Gastroesophageal sphincter (tissue), 4 donors: ENCODE measurements around the gene CD38. TPM values are rescaled to one million over a fixed set of nuclear protein-coding genes. Genes with fewer than 3 reads are reported as not detected.
"Not testable (repeated sequence)": the region's sequence is repeated elsewhere in the genome, so short reads cannot be mapped to it uniquely, and the experiment has no call there.

Experiments used
- ATAC-seq: fragments of 150-250 bp; one replicate; pipeline ENCODE4 v1.9.1; 2016; ENCODE audit warnings: mild to moderate bottlenecking, moderate library complexity
- H3K27ac ChIP-seq, 4 donors: fragments of 200-600 bp; sonication (generic) in 3 of 4; 1 replicate in 3 of 4; 2 replicates in 1 of 4; pipeline ENCODE4 v1.5.1; 2016 to 2019
- H3K27me3 ChIP-seq: fragments of 200-600 bp; sonication (generic); one replicate; pipeline ENCODE4 v1.5.1; 2019
- H3K36me3 ChIP-seq, 2 donors: fragments of 200-600 bp; sonication (generic); one replicate each; pipeline ENCODE4 v1.5.1; 2019; ENCODE audit warnings: control low read depth in 1 of 2
- H3K4me1 ChIP-seq, 3 donors: fragments of 200-600 bp; sonication (generic); 1 replicate in 2 of 3; 2 replicates in 1 of 3; pipeline ENCODE4 v1.5.1; 2016 to 2019; ENCODE audit warnings: control low read depth in 2 of 3
- H3K4me3 ChIP-seq, 2 donors: fragments of 200-600 bp; sonication (generic); one replicate each; pipeline ENCODE4 v1.5.1; 2019; ENCODE audit warnings: mild to moderate bottlenecking in 1 of 2, moderate library complexity in 1 of 2
- H3K9me3 ChIP-seq, 3 donors: fragments of 200-600 bp; sonication (generic); one replicate each; pipeline ENCODE4 v1.5.1; 2017 to 2019; ENCODE audit warnings: control low read depth in 2 of 3
- EP300 ChIP-seq: sonication (generic); formaldehyde crosslinking; IDR thresholded peaks from one replicate; pipeline ENCODE4 v1.6.1; 2017; ENCODE audit warnings: antibody characterized with exemption, mild to moderate bottlenecking
- POLR2A ChIP-seq, 2 donors: fragments of 450-650 bp; IDR thresholded peaks; one replicate each; pipeline ENCODE4 v1.6.1; 2017; ENCODE audit warnings: antibody characterized with exemption in 2 of 2, mild to moderate bottlenecking in 2 of 2, moderate library complexity in 1 of 2
- POLR2AphosphoS5 ChIP-seq: sonication (generic); formaldehyde crosslinking; IDR thresholded peaks from one replicate; pipeline ENCODE4 v1.6.1; 2017; ENCODE audit warnings: antibody characterized with exemption
- WGBS, 2 donors: methylation state at CpG; one replicate each; pipeline ENCODE4 v1.1.5; 2018; ENCODE audit warnings: low coverage in 1 of 2; 5-methylcytosine and 5-hydroxymethylcytosine counted together
- total RNA-seq, 4 donors: library from RNA; depleted of rRNA; stranded (reverse); fragments of >200 nt; gene quantifications; one replicate each; pipeline ENCODE4 v1.1.0, GENCODE V29; 2016
- TF ChIP-seq, protein P1 (sequence below), 4 experiments: fragments of 200-600 bp in 2 of 4; fragments of 450-650 bp in 2 of 4; sonication (generic) in 1 of 4; IDR thresholded peaks; one replicate each; pipeline ENCODE4 v1.5.1; 2017 to 2019; ENCODE audit warnings: antibody characterized with exemption in 4 of 4, mild to moderate bottlenecking in 2 of 4, moderate library complexity in 2 of 4

Gene CD38
- 1 to 10 TPM; 1.0 to 5.8 (median 2.4) TPM for total RNA-seq

DNA sequence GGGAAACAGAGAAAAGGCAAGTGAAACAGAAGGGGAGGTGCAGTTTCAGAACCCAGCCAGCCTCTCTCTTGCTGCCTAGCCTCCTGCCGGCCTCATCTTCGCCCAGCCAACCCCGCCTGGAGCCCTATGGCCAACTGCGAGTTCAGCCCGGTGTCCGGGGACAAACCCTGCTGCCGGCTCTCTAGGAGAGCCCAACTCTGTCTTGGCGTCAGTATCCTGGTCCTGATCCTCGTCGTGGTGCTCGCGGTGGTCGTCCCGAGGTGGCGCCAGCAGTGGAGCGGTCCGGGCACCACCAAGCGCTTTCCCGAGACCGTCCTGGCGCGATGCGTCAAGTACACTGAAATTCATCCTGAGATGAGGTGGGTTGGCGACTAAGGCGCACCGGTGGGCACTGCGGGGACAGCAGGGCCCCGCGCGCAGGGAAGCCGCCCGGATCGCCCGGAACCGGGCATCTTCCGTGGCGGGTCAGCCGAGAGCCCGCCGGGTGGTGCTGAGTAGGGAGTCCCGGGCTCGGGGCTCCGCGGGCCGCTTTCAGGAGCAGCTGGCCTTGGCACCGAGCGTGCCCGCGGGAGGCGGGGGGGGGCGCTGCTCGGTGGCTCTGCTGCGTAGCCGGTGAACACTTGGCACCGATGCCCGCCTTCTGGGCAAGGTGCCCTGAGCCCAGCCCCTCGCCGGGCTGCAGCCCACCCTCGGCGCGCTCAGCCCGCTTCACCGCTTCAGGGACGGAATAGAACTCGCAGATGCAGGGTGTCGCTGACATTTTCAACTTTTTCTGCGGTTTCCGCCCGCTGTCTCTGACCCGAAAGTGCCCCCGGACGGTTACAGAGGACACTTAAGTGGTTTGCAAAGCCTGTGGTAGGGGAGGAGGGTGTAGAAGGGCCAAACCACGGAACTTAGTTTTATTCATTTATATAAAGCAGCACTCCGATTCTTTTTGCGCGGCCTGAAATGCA lies at the start of gene CD38:
TSS of gene CD38 (plus strand) at position 40 of the 953 bp plus-strand sequence. CDS start at position 127, 87 bp downstream.
- peak; percentile 43 for ATAC-seq
- 5% methylated on average over 9 to 15 of the region's 76 CpGs for WGBS, 2 donors
- H3K36me3 ChIP-seq = no peaks in the 10 kb centered on the region
- peaks cover 0 to 24% (median 5%) of the 10 kb centered on the region in 3 donors for H3K4me1 ChIP-seq
- no peaks in the 10 kb centered on the region for H3K27me3 ChIP-seq
- H3K4me3 ChIP-seq = peak within 1 kb of the TSS; percentile 49 to 64
- no peaks in the 10 kb centered on the region for H3K9me3 ChIP-seq
- TF ChIP-seq, protein P1, sequence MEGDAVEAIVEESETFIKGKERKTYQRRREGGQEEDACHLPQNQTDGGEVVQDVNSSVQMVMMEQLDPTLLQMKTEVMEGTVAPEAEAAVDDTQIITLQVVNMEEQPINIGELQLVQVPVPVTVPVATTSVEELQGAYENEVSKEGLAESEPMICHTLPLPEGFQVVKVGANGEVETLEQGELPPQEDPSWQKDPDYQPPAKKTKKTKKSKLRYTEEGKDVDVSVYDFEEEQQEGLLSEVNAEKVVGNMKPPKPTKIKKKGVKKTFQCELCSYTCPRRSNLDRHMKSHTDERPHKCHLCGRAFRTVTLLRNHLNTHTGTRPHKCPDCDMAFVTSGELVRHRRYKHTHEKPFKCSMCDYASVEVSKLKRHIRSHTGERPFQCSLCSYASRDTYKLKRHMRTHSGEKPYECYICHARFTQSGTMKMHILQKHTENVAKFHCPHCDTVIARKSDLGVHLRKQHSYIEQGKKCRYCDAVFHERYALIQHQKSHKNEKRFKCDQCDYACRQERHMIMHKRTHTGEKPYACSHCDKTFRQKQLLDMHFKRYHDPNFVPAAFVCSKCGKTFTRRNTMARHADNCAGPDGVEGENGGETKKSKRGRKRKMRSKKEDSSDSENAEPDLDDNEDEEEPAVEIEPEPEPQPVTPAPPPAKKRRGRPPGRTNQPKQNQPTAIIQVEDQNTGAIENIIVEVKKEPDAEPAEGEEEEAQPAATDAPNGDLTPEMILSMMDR (IDR thresholded peaks at IDR 0.05) = no peak
- TF ChIP-seq POLR2A (IDR thresholded peaks at IDR 0.05) = no peak
- TF ChIP-seq POLR2AphosphoS5 = no peak
- no peak for TF ChIP-seq EP300
- peak within 1 kb of the TSS in 2 of 4 donors; percentile 58 to 76 for H3K27ac ChIP-seq

DNA sequence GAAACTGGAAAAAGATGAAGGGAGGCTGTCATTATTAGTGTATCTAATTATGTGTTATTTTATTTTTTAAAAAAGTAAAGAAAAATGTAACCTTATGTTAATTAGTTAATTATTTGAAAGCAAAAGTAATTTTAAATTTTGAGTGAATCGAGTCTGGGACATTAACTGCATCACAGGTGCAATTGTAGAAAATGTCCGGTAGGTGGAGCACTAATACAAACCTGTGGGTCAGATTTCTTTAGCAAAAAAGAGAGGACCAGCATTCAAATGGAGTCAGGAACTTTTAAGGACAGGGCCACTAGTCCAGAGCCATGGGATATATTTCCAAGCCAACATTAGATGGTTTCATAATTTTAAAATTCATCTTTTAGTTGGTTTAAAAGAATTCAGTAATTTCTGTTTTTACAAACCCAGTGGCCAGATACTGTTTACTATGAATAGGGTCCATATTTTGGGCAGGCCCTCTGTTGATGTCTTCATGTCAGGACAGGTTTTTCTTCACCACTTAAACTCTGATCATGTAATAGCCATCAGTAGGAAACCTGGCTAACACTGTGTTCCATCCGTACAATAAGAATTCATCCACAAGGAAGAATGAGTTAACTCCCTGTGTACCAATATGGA lies 48.1 kb upstream of the CD38 start:
- Histone ChIP-seq H3K9me3 (no peaks in the 10 kb centered on the region), H3K4me1 (peaks cover 0 to 11% (median 0%) of the 10 kb centered on the region in 3 donors), H3K4me3 (no peak overlapping the region), H3K27me3 (no peaks in the 10 kb centered on the region), H3K36me3 (no peaks in the 10 kb centered on the region), H3K27ac (no peak overlapping the region)
- peak; percentile 58 for ATAC-seq
- 16% methylated on average over 3 of the region's 3 CpGs for WGBS, 2 donors
- TF ChIP-seq, protein P1 (IDR thresholded peaks at IDR 0.05) = peak; percentile 74 to 81 (median 78)
- no peak for TF ChIP-seq POLR2A (IDR thresholded peaks at IDR 0.05)

DNA sequence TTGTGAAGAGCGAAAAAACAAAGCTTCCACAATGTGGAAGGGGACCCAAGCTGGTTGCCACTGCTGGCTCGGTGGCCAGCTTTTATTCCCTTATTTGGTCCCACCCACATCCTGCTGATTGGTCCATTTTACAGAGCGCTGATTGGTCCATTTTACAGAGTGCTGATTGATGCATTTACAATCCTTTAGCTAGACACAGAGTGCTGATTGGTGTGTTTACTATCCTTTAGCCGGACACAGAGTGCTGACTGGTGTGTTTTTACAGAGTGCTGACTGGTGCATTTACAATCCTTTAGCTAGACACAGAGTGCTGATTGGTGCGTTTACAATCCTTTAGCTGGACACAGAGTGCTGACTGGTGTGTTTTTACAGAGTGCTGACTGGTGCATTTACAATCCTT lies 45.1 kb upstream of the CD38 start:
- WGBS, 2 donors = 72% methylated on average over 5 of the region's 5 CpGs
- not testable (repeated sequence) for ATAC-seq

DNA sequence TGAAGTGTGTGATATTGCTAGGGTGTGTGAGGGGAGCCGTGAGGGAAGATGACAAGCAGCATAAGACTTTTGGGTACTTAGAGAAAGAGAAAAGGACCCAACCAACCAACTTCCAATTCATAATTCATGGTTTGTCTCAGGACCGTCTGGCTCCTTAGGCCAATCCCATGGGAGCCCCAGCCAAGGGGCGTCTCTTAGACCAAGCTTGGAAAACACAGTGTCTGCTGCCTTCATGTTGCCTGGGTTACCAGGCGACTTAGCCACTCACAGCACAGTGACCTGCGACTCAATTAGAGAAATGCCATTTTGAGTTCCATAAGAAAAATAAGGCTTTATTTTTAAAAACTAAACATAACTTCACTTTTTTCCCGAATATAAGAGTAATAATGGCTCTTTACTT lies 42.6 kb upstream of the CD38 start:
- Histone ChIP-seq H3K9me3 (no peaks in the 10 kb centered on the region), H3K27me3 (no peaks in the 10 kb centered on the region), H3K4me3 (no peak overlapping the region), H3K27ac (no peak overlapping the region), H3K4me1 (peaks cover 0 to under 1% (median 0%) of the 10 kb centered on the region in 3 donors), H3K36me3 (no peaks in the 10 kb centered on the region)
- TF ChIP-seq EP300 = no peak
- TF ChIP-seq POLR2AphosphoS5 = no peak
- TF ChIP-seq, protein P1 (IDR thresholded peaks at IDR 0.05) = no peak
- TF ChIP-seq POLR2A (IDR thresholded peaks at IDR 0.05) = no peak
- no peak for ATAC-seq
- WGBS, 2 donors = 63 to 88% methylated on average over 5 to 6 of the region's 6 CpGs

More for the DNA sequence above, 45.1 kb upstream of the CD38 start:
- not testable (repeated sequence) for H3K4me3 ChIP-seq, H3K27ac ChIP-seq, H3K27me3 ChIP-seq, H3K36me3 ChIP-seq, H3K9me3 ChIP-seq
- H3K4me1 ChIP-seq = peaks cover 0 to 11% (median 0%) of the 10 kb centered on the region in 3 donors

DNA sequence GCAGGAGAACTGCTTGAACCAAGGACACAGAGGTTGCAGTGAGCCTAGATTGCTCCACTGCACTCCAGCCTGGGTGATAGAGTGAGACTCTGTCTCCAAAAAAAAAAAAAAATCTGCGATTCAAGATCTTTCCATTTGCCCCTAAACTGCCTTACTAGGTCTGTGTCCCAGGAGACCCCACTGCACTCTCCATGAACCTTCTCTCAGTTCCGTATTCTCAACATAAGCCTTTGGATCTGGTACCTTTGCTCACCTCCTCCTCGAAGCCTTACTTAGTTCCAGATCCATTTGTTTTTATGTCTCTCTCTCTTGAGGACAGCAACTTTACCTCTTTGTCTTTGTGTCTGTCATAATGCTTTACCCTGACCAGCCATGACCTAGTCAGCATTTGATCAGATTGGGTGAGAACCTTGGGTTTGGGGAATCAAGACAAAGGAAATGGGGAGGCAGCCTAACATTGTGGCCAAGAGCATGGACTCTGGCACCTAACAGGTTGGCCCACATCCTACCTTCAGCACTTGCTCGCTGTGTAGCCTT lies 41.5 kb upstream of the CD38 start:
- 50 to 80% methylated on average over 2 to 4 of the region's 4 CpGs for WGBS, 2 donors
- H3K27me3 ChIP-seq = no peaks in the 10 kb centered on the region
- ATAC-seq = no peak
- H3K36me3 ChIP-seq = no peaks in the 10 kb centered on the region
- H3K4me3 ChIP-seq = no peak overlapping the region
- H3K9me3 ChIP-seq = no peaks in the 10 kb centered on the region
- TF ChIP-seq EP300 = no peak
- TF ChIP-seq, protein P1 (IDR thresholded peaks at IDR 0.05) = no peak
- no peak for TF ChIP-seq POLR2AphosphoS5
- H3K27ac ChIP-seq = no peak overlapping the region
- H3K4me1 ChIP-seq = no peaks in the 10 kb centered on the region
